Effector memory CD8-positive, alpha-beta T cell (primary cell): ENCODE results near the gene CDH13.

Experiments
- ATAC-seq: fragments of 150-1000 bp; cut with Tn5 transposase; replicated peaks from 2 replicates; pipeline ENCODE4 v1.10.0; 2021; ENCODE audit warnings: mild to moderate bottlenecking, moderate library complexity
- DNase-seq, 3 experiments: peaks; one replicate each; pipeline ENCODE4 v3.0.0; 2021
- H3K27ac Mint-ChIP-seq, 2 donors: one replicate each; pipeline ENCODE4 v1.8.0; 2022; ENCODE audit warnings: mild to moderate bottlenecking in 2 of 2, mixed read lengths in 2 of 2, moderate library complexity in 2 of 2
- H3K27me3 Mint-ChIP-seq, 2 donors: one replicate each; pipeline ENCODE4 v1.8.0; 2022; ENCODE audit warnings: mixed read lengths in 2 of 2
- H3K36me3 Mint-ChIP-seq: one replicate; pipeline ENCODE4 v1.8.0; 2022; ENCODE audit warnings: mild to moderate bottlenecking, moderate library complexity, mixed read lengths; ENCODE audit not compliant: insufficient read depth
- H3K4me1 Mint-ChIP-seq, 2 donors: one replicate each; pipeline ENCODE4 v1.8.0; 2022; ENCODE audit warnings: low read depth in 2 of 2, mixed read lengths in 2 of 2
- H3K4me3 Mint-ChIP-seq, 2 donors: one replicate each; pipeline ENCODE4 v1.8.0; 2022; ENCODE audit warnings: mild to moderate bottlenecking in 2 of 2, mixed read lengths in 2 of 2, moderate library complexity in 2 of 2
- H3K9me3 Mint-ChIP-seq, 2 donors: one replicate each; pipeline ENCODE4 v1.8.0; 2022; ENCODE audit warnings: mixed read lengths in 2 of 2

Gene CDH13

GRCh38 chr16:83002351-83003334, 375.9 kb downstream of the CDH13 start:
- DNase-seq: no peak
- H3K27ac Mint-ChIP-seq: no peak overlapping the region
- peaks cover 0 to 1% of the 10 kb centered on the region in 2 donors for H3K9me3 Mint-ChIP-seq
- no peak for ATAC-seq
- H3K4me1 Mint-ChIP-seq: peaks cover 0 to 1% of the 10 kb centered on the region in 2 donors
- peaks cover 6% of the 10 kb centered on the region for H3K36me3 Mint-ChIP-seq
- H3K4me3 Mint-ChIP-seq: no peak overlapping the region
- H3K27me3 Mint-ChIP-seq: peaks cover 12 to 24% of the 10 kb centered on the region in 2 donors

DNA sequence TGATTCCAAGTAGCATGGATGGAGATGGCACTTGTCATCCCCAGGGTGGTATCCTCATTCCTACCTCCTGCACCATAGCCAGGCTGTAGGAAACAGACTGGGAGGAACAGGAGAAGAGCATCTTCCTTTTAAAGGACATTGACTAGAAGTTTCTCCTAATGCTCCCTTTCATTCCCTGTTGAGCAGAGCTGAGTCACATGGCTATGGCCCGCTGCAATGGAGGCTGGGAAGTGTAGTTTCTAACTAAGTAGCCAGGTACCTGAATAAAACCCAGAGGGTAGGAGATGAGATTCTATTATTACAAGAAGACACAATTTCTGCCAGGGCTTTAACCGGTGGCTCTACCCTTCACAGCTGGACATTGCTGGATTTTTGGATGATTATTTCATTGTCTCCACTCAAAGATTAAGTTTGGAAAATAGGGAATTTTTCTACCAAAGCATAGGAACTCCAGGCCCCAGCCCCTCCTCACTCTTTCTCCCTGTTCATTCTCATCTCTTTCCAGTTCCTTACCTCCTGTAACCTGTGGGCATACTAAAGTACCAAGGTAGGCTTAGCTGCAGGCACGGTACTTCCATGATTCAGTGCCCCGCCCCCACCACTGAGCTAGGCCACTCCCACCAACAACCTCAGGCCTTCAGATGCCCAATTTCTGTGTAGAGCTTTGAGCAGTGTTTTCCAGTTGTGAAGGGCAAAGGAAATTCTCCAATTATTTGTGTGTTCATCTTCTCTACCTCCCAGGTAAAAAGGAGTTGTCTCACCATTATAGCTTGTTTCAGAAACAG, 378.3 kb downstream of the CDH13 start:
- Mint-ChIP-seq H3K27me3 (peaks cover 21 to 39% of the 10 kb centered on the region in 2 donors), H3K36me3 (peaks cover 6% of the 10 kb centered on the region), H3K4me1 (peaks cover 0 to 1% of the 10 kb centered on the region in 2 donors), H3K9me3 (peaks cover 0 to 1% of the 10 kb centered on the region in 2 donors), H3K4me3 (no peak overlapping the region), H3K27ac (no peak overlapping the region)
- no peak for DNase-seq
- ATAC-seq: no peak

GRCh38 chr16:83005653-83006160, 378.9 kb downstream of the CDH13 start:
- Mint-ChIP-seq H3K9me3 (peaks cover 0 to 1% of the 10 kb centered on the region in 2 donors), H3K36me3 (peaks cover 6% of the 10 kb centered on the region), H3K27me3 (peaks cover 21 to 39% of the 10 kb centered on the region in 2 donors), H3K4me1 (peaks cover 0 to 1% of the 10 kb centered on the region in 2 donors), H3K4me3 (no peak overlapping the region), H3K27ac (no peak overlapping the region)
- DNase-seq: no peak
- ATAC-seq: no peak

- Mint-ChIP-seq H3K27ac (no peak overlapping the region), H3K27me3 (peaks cover 9 to 28% of the 10 kb centered on the region in 2 donors), H3K4me3 (no peak overlapping the region), H3K36me3 (no peaks in the 10 kb centered on the region), H3K9me3 (no peaks in the 10 kb centered on the region), H3K4me1 (no peaks in the 10 kb centered on the region)
- ATAC-seq (no peak), DNase-seq (no peak)
Observed at GRCh38 chr16:83010776-83011720, 384.3 kb downstream of the CDH13 start.

DNA sequence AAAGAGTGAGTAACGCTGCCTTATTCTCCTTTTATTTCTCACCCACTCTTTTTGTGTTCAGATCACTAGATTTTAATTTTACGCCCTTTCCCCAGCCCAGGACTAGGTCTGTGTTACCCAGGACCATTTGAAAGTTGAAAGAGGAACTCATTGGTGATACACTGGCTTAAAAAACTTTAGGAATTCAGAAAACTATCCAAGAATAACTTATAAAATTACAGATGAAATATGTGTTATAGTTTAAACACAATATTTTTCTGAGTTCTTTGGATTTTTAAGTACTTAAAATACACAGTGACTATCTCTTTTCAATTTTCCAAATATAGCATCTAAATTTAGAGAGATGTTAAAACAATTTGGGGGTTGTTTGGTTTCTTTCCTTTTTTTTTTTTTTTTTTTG, 385.2 kb downstream of the CDH13 start:
- DNase-seq (no peak), ATAC-seq (no peak)
- Mint-ChIP-seq H3K9me3 (no peaks in the 10 kb centered on the region), H3K36me3 (no peaks in the 10 kb centered on the region), H3K4me3 (no peak overlapping the region), H3K27me3 (peaks cover 9 to 28% of the 10 kb centered on the region in 2 donors), H3K27ac (no peak overlapping the region), H3K4me1 (no peaks in the 10 kb centered on the region)

- no peaks in the 10 kb centered on the region for H3K4me1 Mint-ChIP-seq
- no peak overlapping the region for H3K27ac Mint-ChIP-seq
- H3K9me3 Mint-ChIP-seq: no peaks in the 10 kb centered on the region
- ATAC-seq (no peak), DNase-seq (no peak)
- no peaks in the 10 kb centered on the region for H3K36me3 Mint-ChIP-seq
- H3K27me3 Mint-ChIP-seq: peaks cover 7 to 23% of the 10 kb centered on the region in 2 donors
- no peak overlapping the region for H3K4me3 Mint-ChIP-seq
Observed at GRCh38 chr16:83013071-83013470, 386.3 kb downstream of the CDH13 start.

GRCh38 chr16:83019963-83020362, 393.2 kb downstream of the CDH13 start:
- Mint-ChIP-seq H3K36me3 (no peaks in the 10 kb centered on the region), H3K9me3 (no peaks in the 10 kb centered on the region), H3K4me1 (no peaks in the 10 kb centered on the region), H3K4me3 (no peak overlapping the region), H3K27me3 (peaks cover 0 to 12% of the 10 kb centered on the region in 2 donors), H3K27ac (no peak overlapping the region)
- ATAC-seq (no peak), DNase-seq (no peak)

DNA sequence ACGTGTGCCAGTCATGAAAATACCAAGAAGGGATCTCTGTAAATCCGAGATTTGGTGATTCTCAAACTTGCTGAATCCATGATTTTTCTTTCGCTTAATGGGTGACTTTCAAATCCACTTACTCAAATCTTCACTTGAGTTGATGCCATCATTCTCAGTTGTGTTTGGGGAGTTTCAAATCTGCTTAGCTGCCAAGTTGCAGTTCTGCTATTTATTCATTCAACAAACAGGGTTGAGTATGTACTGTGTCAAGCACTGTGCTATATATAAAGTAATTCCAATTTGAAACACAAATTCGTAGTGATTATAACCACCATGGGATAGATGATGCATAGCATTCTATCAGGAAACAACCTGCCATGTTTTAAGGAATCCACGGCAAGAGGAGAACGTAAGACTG, 394.3 kb downstream of the CDH13 start:
- ATAC-seq: no peak
- H3K36me3 Mint-ChIP-seq: no peaks in the 10 kb centered on the region

GRCh38 chr16:83021746-83022145, 395.0 kb downstream of the CDH13 start:
- no peaks in the 10 kb centered on the region for H3K36me3 Mint-ChIP-seq
- DNase-seq: no peak
- H3K9me3 Mint-ChIP-seq: no peaks in the 10 kb centered on the region
- peaks cover 0 to 17% of the 10 kb centered on the region in 2 donors for H3K27me3 Mint-ChIP-seq
- ATAC-seq: no peak
- H3K4me3 Mint-ChIP-seq: no peak overlapping the region
- no peaks in the 10 kb centered on the region for H3K4me1 Mint-ChIP-seq
- H3K27ac Mint-ChIP-seq: no peak overlapping the region

More for the DNA sequence above, 394.3 kb downstream of the CDH13 start:
- H3K4me1 Mint-ChIP-seq: no peaks in the 10 kb centered on the region
- no peaks in the 10 kb centered on the region for H3K9me3 Mint-ChIP-seq
- H3K27ac Mint-ChIP-seq: no peak overlapping the region
- peaks cover 0 to 17% of the 10 kb centered on the region in 2 donors for H3K27me3 Mint-ChIP-seq
- H3K4me3 Mint-ChIP-seq: no peak overlapping the region
- no peak for DNase-seq

GRCh38 chr16:83023011-83023410, 396.2 kb downstream of the CDH13 start:
- Mint-ChIP-seq H3K36me3 (no peaks in the 10 kb centered on the region), H3K27me3 (peaks cover 0 to 17% of the 10 kb centered on the region in 2 donors), H3K4me3 (no peak overlapping the region), H3K4me1 (no peaks in the 10 kb centered on the region), H3K9me3 (no peaks in the 10 kb centered on the region), H3K27ac (no peak overlapping the region)
- DNase-seq: no peak
- no peak for ATAC-seq

DNA sequence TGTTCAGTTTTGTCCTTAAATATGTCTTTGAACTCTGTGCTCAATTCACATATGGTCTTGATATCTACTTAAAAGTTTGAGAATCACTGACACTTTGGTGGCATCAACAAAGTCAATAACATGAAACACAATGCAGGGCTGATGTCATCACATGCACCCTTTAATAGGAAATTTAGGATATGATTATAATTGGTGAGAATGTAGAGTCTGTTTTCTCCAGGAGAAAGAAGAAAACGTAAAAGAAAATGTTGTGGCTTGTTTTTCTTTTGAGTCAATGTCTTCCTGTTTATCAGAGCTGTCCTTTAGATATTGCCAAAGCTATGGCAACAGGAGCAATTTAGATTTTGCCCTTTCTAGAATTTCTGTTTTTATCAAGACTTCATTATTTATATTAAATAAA, 396.9 kb downstream of the CDH13 start:
- DNase-seq (no peak), ATAC-seq (no peak)
- H3K27me3 Mint-ChIP-seq: peaks cover 0 to 17% of the 10 kb centered on the region in 2 donors
- no peaks in the 10 kb centered on the region for H3K9me3 Mint-ChIP-seq
- no peak overlapping the region for H3K4me3 Mint-ChIP-seq
- no peaks in the 10 kb centered on the region for H3K4me1 Mint-ChIP-seq
- no peaks in the 10 kb centered on the region for H3K36me3 Mint-ChIP-seq
- H3K27ac Mint-ChIP-seq: no peak overlapping the region

DNA sequence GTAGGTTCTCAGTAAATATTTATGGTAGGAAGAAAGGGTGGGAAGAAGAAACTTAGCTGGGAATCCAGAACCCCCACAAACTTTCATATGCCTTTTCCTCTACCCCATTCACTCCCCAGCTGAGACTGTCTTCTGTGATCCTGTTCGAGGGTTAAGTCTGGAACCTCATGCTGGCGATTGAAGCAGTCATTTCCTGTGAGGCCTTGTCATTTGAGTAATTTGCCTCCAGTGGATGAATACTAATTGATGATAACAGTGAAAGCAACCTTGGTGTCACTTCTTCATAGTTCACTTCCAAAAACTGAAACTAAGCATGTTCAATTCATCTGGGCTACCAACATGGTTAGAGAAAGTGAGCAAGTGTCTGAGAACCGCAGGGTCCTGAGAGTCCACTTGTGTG, 401.2 kb downstream of the CDH13 start:
- DNase-seq (no peak), ATAC-seq (no peak)
- no peak overlapping the region for H3K27ac Mint-ChIP-seq
- H3K27me3 Mint-ChIP-seq: peaks cover 0 to 15% of the 10 kb centered on the region in 2 donors
- no peak overlapping the region for H3K4me3 Mint-ChIP-seq
- H3K4me1 Mint-ChIP-seq: no peaks in the 10 kb centered on the region
- peaks cover 4 to 6% of the 10 kb centered on the region in 2 donors for H3K9me3 Mint-ChIP-seq
- no peaks in the 10 kb centered on the region for H3K36me3 Mint-ChIP-seq
